ENCODE measurements around the gene FBXO17. TPM values are rescaled to one million over a fixed set of nuclear protein-coding genes. Genes with fewer than 3 reads are reported as not detected.

FBXO17 gene
- total RNA-seq, 1 donor from 2014 or later, result 77.3 TPM

DNA sequence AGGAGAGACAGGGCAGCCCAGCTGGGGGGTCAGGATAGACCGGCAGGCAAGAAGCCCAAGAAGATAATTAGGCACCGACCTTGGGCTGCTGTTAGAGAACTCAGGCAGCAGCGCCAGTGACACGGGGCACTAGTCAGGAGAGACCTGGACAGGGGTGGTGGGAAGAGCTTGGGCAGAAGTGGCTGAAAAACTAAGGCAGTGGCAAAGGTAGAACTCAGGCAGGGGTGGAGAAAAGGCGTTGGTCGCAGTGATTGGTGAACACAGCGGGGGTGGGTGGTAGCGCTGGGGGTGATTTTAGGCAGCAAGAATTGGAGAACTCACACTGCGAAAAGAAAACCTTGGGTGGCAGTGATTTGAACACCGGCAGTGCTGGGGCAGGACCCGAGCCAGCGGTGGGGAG lies 67.9 kb downstream of the FBXO17 start:
- Mint-ChIP-seq H3K4me1 (no peaks in the 10 kb centered on the region), H3K27ac (no peak overlapping the region), H3K36me3 (peaks cover 15% of the 10 kb centered on the region), H3K4me3 (no peak overlapping the region), H3K9me3 (no peaks in the 10 kb centered on the region), H3K27me3 (ENCODE audit: low read depth) (no peaks in the 10 kb centered on the region)
- TF ChIP-seq CTCF (IDR thresholded peaks at IDR 0.05; ENCODE audit: unreplicated experiment), result no peak
- no peak for DNase-seq (ENCODE audit: low spot score in 2 of 2, unreplicated experiment in 2 of 2)

DNA sequence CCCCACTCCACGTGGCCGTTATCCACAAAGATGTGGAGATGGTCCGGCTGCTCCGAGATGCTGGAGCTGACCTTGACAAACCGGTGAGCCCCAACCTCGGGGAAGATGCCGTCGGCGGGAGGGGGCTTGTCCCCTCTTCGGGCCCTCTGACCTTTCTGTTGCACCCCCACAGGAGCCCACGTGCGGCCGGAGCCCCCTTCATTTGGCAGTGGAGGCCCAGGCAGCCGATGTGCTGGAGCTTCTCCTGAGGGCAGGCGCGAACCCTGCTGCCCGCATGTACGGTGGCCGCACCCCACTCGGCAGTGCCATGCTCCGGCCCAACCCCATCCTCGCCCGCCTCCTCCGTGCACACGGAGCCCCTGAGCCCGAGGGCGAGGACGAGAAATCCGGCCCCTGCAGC lies 68.3 kb downstream of the FBXO17 start:
- Mint-ChIP-seq H3K36me3 (peaks cover 15% of the 10 kb centered on the region), H3K27me3 (ENCODE audit: low read depth) (no peaks in the 10 kb centered on the region), H3K27ac (no peak overlapping the region), H3K4me3 (no peak overlapping the region), H3K9me3 (no peaks in the 10 kb centered on the region), H3K4me1 (no peaks in the 10 kb centered on the region)
- no peak for TF ChIP-seq CTCF (IDR thresholded peaks at IDR 0.05; ENCODE audit: unreplicated experiment)
- DNase-seq (ENCODE audit: low spot score in 2 of 2, unreplicated experiment in 2 of 2), result no peak

- no peak overlapping the region for H3K27ac Mint-ChIP-seq
- H3K36me3 Mint-ChIP-seq, result peaks cover 15% of the 10 kb centered on the region
- H3K9me3 Mint-ChIP-seq, result no peaks in the 10 kb centered on the region
- no peak overlapping the region for H3K4me3 Mint-ChIP-seq
- no peak for TF ChIP-seq CTCF (IDR thresholded peaks at IDR 0.05; ENCODE audit: unreplicated experiment)
- peaks cover 3% of the 10 kb centered on the region for H3K4me1 Mint-ChIP-seq
- no peaks in the 10 kb centered on the region for H3K27me3 Mint-ChIP-seq (ENCODE audit: low read depth)
- DNase-seq (ENCODE audit: low spot score in 2 of 2, unreplicated experiment in 2 of 2), result no peak
Measured at GRCh38 chr19:38905620-38906019, 69.9 kb downstream of the FBXO17 start.

- H3K4me1 Mint-ChIP-seq, result peaks cover 6% of the 10 kb centered on the region
- TF ChIP-seq CTCF (IDR thresholded peaks at IDR 0.05; ENCODE audit: unreplicated experiment), result no peak
- no peak overlapping the region for H3K4me3 Mint-ChIP-seq
- H3K9me3 Mint-ChIP-seq, result no peaks in the 10 kb centered on the region
- H3K27ac Mint-ChIP-seq, result no peak overlapping the region
- H3K27me3 Mint-ChIP-seq (ENCODE audit: low read depth), result no peaks in the 10 kb centered on the region
- H3K36me3 Mint-ChIP-seq, result peaks cover 15% of the 10 kb centered on the region
- no peak for DNase-seq (ENCODE audit: low spot score in 2 of 2, unreplicated experiment in 2 of 2)
Measured at GRCh38 chr19:38904581-38905539, 70.7 kb downstream of the FBXO17 start.

DNA sequence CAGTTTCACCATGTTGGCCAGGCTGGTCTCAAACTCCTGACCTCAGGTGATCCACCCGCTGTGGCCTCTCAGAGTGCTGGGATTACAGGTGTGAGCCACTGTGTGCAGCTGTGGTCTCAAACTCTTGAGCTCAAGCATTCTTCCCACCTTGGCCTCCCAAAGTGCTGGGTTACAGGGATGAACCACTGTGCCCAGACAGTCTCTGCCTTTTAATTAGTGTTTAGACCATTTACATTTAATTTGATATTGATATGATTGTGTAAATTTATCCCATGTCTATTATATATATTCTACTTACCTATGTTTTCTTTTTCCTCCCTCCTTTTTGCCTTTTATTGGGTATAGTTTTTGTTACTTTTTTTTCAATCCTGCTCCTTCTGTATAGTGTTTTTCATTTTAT lies 73.9 kb downstream of the FBXO17 start:
- DNase-seq (ENCODE audit: low spot score in 2 of 2, unreplicated experiment in 2 of 2), result no peak
- peaks cover 8% of the 10 kb centered on the region for H3K36me3 Mint-ChIP-seq
- peaks cover 15% of the 10 kb centered on the region for H3K4me1 Mint-ChIP-seq
- H3K27ac Mint-ChIP-seq, result no peak overlapping the region
- TF ChIP-seq CTCF (IDR thresholded peaks at IDR 0.05; ENCODE audit: unreplicated experiment), result no peak
- no peaks in the 10 kb centered on the region for H3K27me3 Mint-ChIP-seq (ENCODE audit: low read depth)
- H3K9me3 Mint-ChIP-seq, result no peaks in the 10 kb centered on the region
- H3K4me3 Mint-ChIP-seq, result no peak overlapping the region

Data from mesothelial cell of epicardium (in vitro differentiated cells).